ENCODE results near the gene SPECC1L.

SPECC1L gene

DNA sequence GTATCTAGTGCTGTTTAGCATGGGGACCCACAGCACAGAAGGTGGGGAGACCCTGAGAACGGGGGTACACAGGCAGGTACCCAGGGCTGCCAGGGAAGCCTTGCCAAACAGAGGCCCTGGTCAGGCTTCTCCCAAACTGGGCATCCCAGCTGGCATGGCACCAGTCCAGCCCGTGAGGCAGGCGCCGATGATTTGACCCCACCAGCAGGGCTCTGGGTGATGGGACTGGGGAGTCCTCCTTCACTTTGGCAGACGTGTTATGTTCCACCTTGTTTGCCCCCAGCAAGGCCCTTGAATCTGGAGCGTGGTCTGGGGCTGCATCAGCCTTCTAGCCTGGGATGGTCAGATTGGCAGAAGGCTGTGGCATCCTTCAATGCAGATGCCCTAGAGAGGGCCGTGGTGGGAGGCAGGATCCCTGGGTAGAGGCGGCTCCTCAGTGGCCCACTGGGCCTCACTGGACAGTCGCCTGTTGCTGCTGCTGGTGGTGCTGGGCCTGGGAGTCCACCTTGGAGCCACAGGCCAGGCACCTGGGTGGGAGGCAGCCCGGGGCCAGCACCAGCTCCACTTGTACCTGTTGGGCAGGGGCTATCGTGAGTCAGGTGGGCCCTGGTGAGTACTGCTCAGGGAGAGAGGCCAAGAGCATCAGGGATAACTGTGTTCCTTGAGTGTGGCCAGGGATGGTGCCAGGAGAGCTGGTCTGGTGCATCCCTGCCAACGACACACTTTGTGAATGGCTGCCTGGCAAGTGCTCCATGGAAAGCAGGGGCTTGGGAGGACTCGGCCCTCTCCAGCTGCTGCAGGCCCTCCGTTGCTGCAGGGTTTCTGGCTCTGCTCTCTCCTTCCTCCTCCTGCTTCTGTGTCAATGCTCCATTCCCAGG, 160.0 kb downstream of the SPECC1L start:
- DNase-seq (ENCODE audit: low read depth) = no peak

DNA sequence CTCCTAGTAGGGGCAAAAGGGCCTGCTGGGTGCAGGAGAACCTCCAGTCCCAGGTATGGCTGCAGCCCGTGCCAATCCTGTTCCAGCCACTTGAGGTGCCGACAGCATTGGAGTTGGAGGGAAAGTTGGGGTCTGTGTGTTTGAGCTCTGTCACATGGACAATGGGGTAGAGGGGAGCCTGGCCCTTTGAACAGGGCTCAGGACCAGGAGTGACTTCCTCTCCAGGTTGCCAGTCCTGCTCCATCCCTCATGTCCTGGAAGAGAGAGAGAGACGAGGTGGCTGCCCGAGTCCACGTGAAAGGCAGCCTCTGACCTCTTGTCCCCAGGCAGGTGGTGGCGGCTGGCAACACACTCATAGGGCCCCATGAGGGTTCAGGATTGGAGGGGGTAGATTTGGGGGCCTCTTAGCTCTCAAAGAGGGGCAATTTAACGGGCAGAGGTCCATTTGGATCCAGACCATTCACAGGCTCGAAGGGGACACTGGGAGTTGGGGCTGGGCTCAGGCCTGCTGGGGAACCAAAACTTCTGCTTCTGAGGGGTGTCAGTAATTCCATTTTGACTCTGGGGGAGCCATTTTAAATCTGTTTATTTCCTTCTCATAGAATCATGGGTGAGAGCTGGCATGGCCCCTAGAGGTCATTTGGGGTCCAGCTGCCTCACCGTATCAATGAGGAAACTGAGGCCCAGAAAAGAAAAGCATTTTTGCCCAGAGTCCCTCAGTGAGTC, 160.8 kb downstream of the SPECC1L start:
- DNase-seq (ENCODE audit: low read depth) = no peak

DNA sequence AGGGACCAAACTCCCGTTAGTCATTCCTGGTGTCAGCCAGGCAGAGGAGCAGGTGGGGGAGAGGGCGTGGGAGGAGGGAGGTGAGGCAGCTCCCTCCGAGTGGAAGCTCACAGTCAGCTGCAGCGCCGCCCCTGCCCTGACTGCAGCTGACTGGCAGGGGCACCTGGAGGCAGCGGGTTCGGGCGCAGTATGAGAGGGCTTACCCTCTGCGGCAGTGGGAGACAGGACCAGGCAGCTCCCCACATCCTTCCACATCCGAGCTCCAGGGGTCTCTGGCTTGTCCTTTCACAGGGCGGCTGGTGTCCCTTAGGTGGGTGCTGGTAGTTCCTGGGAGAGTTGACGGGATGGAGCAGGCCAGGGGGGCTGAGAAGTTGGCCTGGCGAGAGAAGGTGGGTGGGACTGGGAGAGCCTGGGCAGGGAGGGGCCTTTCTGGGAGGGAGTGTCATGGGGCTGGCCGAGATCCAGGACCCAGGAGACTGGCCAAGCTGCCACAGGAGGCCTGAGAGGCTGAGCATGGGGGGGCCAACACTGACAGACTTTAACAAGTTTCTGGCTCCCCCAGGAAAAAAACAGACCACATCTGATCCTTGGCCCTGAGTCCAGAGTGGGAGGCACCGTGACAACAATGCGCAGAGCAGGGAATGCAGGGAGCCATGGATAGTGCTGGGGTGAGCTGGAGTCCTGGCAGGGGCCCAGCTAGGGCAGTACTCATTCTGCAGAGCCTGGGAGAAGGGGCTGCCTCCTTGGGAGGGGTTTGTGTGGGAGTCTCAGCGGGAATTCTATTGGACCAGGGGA, 161.6 kb downstream of the SPECC1L start:
- DNase-seq (ENCODE audit: low read depth) = no peak

DNA sequence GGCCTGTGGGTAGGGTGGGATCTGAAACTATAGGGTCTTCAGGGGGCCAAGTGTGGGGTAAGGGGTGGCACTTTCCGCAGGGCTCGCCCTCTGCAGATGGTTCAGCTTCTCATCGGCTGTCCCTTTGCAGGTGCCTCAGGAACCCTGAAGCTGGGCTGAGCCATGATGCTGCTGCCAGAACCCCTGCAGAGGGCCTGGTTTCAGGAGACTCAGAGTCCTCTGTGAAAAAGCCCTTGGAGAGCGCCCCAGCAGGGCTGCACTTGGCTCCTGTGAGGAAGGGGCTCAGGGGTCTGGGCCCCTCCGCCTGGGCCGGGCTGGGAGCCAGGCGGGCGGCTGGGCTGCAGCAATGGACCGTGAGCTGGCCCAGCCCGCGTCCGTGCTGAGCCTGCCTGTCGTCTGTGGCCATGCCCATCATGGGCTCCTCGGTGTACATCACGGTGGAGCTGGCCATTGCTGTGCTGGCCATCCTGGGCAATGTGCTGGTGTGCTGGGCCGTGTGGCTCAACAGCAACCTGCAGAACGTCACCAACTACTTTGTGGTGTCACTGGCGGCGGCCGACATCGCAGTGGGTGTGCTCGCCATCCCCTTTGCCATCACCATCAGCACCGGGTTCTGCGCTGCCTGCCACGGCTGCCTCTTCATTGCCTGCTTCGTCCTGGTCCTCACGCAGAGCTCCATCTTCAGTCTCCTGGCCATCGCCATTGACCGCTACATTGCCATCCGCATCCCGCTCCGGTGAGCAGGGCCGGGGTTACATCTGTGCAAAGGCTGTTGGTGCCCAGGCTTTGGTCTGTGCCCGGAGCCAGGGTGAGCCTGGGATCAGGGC, 162.6 kb downstream of the SPECC1L start:
- no peak for DNase-seq (ENCODE audit: low read depth)

DNA sequence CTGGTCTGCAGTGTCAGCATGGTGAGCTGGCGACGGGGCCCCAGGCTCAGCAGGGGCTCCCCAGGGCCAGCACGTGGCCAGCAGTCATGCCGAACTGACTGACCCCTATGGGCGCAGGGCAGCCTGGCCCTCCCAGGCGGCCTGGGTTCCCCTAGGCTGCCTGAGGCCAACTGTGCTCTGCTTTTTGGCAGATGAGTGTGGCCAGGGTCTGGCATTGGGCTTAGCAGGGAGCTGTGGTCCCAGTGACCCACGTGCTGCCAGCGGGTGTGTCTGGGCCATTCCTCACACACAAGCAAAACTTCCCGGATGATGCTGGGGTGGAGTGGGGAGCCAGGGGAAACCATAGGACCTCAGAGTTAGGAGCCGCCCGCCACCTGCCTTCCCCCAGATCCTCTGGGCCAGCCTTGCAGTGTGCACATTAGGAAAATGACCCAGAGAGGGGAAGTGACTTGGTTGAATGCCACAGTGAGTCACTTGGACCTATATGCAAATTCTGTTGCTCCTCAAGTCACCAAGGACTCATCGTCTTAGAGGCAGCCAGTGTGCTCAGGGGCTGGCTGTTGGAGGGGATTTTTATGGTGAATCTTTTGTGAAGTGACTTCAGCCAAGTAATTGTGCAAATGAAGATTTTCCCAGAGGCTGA, 163.3 kb downstream of the SPECC1L start:
- no peak for DNase-seq (ENCODE audit: low read depth)

DNA sequence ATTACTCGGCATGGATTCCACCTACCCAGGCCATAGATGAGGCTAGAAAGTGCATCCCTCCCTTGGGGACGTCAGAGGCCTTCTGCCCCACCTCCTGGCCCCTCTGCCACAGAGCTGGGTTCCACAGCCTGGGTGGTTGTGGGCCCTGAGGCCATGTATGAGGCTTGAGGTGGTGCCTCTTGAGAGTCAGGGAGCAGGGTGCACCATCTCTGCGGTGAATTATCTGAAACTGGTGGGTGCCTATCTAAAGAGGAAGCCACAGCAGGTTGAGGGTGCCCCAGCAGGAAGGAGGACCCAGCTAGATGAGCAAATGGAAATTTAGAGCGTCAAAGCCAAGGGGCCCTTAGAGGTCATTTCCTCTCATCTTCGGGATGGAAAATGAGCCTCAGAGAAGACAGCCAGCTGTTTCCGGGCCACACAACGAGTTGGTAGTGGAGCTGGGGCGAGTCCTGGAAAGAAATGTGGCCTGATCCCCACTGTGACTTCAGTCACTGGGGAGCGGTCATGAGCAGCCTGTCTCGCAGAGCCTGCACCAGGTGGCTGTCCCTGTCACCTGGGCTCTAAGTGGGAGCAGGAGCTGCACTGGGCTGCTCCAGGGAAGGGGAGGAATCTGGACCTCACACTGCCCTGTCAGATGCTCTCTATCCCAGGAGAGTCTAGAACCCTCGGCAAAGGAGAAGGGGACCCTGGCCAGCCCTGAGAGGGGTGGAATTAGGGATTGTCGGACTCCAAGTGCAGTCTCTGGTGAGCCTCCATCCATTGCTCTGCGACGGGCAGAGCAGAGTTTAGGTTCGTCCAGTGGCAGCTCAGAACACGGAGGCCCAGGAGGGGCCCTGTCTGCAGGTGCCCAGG, 164.1 kb downstream of the SPECC1L start:
- DNase-seq (ENCODE audit: low read depth) = peak; percentile 68

DNA sequence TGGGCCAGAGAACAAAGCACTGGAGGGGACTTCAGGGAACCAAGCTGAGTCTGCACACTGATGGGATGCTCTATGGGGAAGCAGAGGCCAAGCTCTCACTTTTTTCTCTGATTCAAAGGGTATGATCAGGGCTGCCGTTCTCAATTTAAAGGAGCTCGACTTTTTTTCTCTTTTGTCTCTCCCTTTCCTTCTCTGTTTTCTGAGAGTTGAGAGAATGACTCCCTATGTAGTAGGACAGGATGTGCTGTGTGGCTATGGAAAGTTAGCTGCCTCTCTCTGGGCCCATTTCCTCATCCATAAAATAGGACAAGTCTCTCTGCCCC, 164.7 kb downstream of the SPECC1L start:
- no peak for DNase-seq (ENCODE audit: low read depth)

DNA sequence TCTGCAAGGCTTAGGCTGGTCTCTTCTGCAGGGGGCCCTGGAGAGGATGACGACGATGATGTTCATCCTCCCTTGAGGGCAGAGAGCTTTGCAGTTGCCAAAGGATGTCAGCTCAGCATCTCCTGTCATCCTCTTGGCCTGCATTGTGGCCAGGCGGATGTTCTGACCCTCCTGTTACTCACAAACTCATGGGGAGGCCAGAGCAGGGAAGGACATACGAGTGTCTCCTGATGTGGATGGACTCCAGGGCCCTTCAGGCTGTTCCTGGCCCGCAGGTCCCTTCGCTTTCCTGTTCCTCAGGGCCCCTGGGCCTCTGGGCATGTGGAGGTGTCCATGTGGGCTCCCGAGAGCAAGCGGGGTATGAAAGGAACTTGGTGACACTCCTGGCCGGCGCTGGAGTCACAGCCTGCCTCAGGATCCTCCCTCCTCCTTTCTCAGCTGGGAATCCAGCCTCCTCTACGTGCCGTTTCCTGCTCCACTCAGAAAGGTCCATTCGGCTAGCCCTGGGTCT, 165.3 kb downstream of the SPECC1L start:
- DNase-seq (ENCODE audit: low read depth) = no peak

DNA sequence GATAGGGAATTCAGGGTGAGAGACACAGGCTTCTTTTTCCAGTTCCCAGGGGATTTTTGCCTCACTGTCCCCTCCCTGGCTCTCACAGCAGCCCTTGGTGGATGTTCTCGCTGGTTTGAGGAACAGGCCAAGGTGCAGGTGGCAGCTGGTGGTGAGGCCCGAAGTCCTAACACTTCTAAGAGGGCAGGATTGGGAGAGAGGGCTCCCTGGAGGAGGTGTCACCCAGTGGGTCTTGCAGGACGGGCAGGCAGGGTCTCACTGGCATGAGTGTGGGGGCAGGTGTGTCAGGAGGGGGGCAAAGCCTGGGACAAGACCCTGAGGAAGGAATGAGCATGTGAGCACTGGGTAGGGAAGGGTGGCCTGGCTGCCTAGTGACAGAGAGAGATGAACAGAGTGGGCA, 165.9 kb downstream of the SPECC1L start:
- no peak for DNase-seq (ENCODE audit: low read depth)

DNA sequence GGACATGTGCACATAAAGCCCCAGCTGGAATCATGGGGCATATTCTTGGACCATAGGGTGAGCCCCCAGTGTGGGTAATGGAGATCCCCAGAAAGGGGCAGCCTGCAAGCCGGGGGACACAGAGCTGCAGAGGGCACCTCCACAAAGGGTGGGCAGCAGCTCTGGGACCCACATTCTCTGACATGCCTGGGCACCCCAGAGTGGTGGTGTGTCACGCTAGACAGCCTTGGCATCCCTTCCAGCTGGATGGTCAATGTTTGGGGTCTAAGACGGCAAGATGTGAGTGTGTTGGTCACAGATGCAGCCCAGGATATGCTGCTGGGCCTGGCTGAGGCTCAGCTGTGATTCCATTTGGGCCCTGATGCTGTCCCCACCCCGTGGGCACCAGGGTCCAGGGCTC, 166.5 kb downstream of the SPECC1L start:
- DNase-seq (ENCODE audit: low read depth) = no peak

DNA sequence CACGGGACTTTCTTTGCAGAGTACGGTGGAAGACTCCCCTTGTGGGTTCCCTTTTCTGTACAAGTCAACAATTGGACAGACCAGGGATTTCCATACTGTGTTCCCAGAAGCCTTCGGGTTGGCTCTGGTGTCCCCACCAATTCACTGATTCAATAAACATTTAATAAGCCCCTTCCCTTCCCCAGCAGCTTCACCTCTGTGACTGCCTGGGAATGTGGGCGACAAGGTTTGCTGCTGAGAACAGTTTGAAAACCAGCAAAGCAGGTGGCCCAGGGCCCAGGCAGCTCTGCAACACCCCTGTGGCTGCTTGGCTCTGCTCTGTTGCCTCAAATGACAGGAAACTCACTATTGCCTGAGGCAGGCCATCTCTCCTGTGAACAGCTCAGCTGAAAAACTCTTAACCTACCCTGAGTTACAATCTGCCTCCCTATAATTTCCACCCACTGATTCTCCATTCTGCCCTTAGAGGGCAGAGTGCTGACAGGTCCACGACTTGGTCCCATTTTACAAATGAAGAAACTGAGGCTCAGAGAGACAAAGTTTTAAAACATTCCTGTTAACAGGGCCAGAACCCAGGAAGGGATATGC, 167.2 kb downstream of the SPECC1L start:
- no peak for DNase-seq (ENCODE audit: low read depth)

DNA sequence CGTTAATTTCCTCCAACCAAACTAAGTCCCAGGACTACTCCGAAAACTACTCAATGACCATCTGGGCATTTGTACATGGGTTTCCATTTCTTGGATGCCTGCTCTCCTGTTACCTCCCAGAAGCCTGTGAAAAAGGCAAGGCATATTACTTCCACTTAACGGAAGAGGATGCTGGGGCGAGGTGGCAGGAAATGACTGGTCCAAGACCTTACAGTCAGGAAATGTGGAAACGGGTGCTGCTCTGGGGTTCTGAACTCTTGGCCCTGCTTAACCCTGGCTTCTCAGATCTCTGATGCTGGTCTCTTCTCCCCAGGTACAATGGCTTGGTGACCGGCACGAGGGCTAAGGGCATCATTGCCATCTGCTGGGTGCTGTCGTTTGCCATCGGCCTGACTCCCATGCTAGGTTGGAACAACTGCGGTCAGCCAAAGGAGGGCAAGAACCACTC, 169.7 kb downstream of the SPECC1L start:
- DNase-seq (ENCODE audit: low read depth) = no peak

DNA sequence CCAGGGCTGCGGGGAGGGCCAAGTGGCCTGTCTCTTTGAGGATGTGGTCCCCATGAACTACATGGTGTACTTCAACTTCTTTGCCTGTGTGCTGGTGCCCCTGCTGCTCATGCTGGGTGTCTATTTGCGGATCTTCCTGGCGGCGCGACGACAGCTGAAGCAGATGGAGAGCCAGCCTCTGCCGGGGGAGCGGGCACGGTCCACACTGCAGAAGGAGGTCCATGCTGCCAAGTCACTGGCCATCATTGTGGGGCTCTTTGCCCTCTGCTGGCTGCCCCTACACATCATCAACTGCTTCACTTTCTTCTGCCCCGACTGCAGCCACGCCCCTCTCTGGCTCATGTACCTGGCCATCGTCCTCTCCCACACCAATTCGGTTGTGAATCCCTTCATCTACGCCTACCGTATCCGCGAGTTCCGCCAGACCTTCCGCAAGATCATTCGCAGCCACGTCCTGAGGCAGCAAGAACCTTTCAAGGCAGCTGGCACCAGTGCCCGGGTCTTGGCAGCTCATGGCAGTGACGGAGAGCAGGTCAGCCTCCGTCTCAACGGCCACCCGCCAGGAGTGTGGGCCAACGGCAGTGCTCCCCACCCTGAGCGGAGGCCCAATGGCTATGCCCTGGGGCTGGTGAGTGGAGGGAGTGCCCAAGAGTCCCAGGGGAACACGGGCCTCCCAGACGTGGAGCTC, 170.2 kb downstream of the SPECC1L start:
- no peak for DNase-seq (ENCODE audit: low read depth)

DNA sequence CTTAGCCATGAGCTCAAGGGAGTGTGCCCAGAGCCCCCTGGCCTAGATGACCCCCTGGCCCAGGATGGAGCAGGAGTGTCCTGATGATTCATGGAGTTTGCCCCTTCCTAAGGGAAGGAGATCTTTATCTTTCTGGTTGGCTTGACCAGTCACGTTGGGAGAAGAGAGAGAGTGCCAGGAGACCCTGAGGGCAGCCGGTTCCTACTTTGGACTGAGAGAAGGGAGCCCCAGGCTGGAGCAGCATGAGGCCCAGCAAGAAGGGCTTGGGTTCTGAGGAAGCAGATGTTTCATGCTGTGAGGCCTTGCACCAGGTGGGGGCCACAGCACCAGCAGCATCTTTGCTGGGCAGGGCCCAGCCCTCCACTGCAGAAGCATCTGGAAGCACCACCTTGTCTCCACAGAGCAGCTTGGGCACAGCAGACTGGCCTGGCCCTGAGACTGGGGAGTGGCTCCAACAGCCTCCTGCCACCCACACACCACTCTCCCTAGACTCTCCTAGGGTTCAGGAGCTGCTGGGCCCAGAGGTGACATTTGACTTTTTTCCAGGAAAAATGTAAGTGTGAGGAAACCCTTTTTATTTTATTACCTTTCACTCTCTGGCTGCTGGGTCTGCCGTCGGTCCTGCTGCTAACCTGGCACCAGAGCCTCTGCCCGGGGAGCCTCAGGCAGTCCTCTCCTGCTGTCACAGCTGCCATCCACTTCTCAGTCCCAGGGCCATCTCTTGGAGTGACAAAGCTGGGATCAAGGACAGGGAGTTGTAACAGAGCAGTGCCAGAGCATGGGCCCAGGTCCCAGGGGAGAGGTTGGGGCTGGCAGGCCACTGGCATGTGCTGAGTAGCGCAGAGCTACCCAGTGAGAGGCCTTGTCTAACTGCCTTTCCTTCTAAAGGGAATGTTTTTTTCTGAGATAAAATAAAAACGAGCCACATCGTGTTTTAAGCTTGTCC, 171.0 kb downstream of the SPECC1L start:
- no peak for DNase-seq (ENCODE audit: low read depth)

DNA sequence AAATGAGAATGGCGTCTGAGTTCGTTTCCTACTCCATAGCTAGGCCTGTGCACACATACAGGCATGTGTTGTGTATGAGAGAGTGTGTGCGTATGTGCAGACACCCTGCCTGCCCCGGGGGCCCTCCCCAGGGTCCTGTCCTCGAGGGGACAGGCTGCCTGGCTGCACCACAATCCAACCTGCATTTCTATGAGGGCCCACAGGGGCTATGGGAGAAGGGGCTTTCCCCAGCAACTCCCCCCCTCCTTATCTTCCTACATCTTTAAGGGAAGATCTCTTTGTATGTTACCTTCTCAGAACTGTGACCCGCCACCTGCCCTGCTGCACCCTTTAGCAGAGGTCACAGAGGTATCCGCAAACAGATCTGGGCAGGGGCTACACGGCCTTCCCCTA, 171.7 kb downstream of the SPECC1L start:
- no peak for DNase-seq (ENCODE audit: low read depth)

DNA sequence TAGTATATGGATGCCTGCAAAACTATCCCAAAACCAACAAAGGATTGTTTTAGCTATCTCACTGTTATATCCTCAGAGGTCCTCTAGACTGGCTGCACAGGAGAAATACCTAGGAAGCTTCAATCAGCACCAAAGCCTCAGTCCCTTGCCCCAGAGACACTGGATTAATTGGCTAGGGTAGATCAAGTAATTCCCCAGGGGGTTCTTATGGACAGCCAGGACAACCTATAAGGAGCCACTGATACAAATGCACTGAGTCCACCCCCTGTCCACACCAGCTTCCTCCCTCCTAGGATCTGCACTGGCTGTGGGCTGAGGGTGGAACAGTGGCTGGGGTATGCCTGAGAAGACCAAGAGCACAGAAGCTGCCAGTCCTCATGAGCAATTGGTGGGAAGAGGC, 173.0 kb downstream of the SPECC1L start:
- DNase-seq (ENCODE audit: low read depth) = no peak

DNA sequence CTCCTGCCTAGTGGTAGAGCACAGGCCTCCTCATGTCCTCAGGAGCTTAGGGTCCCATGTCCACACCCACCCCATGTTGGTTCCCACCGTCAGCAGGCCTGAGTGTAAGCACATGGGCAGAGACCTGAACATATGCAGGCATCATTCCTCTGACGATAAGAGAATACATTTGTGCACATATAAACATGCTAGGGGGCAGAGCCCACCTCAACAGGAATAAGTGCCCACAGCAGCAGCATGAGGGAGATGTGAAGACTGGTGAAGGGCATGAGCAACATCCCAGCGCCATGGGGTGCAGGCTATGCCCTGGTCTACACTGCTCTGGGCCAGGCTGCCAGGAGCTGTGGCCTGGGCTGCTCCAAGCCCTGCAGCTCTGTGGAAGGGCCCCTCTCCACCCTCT, 173.6 kb downstream of the SPECC1L start:
- no peak for DNase-seq (ENCODE audit: low read depth)

Measured in stimulated activated CD8-positive, alpha-beta memory T cell treated with anti-CD3 and anti-CD28 coated beads, Interleukin-15, amount 100 ng/mL, for 1 hour (primary cell).